GM18511 (cell line): ENCODE data around the gene SLC5A10.
A peak's percentile ranks its signal among the peaks of the same experiment; 100 is the strongest.
"Not testable (repeated sequence)": the region's sequence is repeated elsewhere in the genome, so short reads cannot be mapped to it uniquely, and the experiment has no call there.

Experiments used
- ATAC-seq: cut with Tn5 transposase; IDR thresholded peaks from one replicate; pipeline ENCODE4 v1.9.1; 2021; ENCODE audit warnings: mild to moderate bottlenecking, moderate library complexity; ENCODE audit not compliant: unreplicated experiment

SLC5A10 gene

DNA sequence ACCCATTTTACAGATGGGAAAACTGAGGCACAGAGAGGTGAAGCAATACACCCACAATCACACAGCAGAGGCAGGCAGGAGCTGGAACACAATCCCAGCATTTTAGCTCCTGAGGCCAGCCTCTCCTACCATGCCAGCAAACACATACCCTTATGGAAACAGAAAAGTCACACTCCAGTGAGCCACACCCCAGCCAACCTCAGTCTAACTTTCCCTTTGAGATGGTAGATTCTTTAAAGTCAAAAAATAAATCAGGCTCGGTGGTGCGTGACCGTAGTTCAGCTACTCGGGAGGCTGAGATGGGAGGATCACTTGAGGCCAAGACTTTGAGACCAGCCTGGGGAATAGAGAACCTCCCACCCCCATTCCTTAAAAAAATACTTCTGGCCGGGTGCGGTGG is 84.2 kb downstream of the SLC5A10 start:
- not testable (repeated sequence) for ATAC-seq

DNA sequence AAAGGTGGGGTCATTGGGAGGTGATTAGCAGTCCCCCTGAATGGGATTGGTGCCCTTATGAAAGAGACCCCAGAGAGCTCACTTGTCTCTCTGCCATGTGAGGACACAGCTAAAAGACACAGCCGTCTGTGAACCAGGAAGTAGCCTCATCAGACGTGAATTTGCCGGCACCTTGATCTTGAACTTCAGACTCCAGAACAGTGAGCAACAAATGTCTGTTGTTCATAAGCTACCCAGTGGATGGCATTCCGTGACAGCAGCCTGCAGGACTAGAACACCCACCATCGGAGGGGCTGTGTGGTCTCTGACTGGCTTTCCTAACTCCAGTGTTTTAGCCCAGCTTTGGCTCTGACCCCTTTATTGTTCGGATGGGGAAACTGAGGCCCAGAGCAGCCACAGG is 85.6 kb downstream of the SLC5A10 start:
- not testable (repeated sequence) for ATAC-seq

DNA sequence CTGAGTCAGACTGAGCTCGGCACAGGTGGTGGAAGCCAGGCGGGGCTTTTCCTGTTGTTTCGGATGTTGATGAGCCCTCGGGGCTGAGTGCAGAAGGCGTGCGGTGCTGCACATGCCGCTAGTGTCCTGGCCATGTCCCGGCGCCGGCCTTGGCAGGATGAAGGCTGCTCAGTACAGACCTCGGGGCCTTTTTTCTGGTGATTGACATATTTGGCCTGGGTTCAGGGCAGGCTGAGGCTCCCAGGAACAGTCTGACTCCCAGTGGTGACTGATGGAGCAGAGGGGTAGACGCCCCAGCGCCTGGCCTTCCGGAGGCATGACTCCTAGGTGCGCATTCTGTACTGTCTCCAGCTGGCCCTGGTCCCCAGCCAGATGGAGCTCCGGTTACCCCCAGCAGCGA is 86.0 kb downstream of the SLC5A10 start:
- ATAC-seq, result peak; percentile 19

DNA sequence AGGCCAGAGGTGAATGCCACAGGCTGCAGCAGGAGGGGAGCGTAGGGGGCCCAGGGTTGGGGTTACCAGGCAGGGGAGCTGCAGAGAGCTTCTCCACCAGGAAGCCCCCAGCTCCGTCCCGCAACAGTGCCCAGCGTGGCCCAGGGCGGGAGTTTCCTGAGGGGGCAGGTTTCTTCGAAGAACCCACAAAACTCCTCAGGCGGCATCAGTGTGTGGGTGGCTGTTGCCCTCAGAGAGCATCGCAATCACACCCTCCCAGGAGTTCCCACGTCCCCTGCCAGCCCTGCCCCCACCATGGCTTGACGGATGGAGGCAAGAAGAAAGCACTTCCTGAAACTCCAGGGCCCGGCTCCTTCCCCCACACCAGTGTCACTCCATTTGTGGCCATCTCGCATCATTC is 86.8 kb downstream of the SLC5A10 start:
- ATAC-seq, result peak; percentile 27

DNA sequence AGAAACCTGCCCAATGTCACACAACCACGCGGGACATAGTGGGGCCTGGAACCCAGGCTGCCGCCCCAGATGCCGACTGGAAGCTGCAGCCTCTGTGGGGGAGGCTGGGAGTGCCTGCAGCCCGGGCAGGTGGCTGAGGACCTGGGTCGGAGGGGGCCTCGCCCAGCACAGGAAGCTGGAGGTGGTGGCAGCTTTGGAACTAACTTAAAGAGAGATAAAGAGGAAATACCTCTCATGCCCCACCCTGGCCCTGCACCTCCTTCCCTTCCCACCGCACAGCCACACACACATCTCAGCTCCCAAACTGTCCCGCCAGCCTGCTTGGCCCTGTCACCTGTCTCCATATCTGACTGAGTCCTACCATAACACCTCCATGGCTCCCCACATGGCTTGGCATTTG is 88.4 kb downstream of the SLC5A10 start:
- ATAC-seq, result not testable (repeated sequence)

DNA sequence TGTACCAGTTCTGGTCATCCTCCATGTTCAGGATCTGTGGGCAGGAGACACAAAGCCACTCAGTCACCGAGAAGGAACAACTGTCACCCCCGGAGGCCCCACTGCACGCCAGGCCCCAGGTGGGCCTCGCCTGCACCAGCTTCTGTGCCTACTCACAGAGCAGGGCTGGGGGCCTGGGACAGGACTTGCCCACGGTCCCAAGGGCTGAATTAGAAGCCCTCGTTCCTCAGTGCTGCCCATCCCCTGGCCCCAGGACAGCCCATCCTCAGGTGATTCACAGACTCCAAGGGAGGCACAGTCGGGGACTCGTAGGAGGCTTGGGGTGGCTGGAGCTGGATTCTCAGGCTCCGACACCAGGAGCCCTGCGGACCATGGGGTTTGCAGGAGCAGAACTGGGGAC is 89.9 kb downstream of the SLC5A10 start:
- ATAC-seq, result not testable (repeated sequence)

DNA sequence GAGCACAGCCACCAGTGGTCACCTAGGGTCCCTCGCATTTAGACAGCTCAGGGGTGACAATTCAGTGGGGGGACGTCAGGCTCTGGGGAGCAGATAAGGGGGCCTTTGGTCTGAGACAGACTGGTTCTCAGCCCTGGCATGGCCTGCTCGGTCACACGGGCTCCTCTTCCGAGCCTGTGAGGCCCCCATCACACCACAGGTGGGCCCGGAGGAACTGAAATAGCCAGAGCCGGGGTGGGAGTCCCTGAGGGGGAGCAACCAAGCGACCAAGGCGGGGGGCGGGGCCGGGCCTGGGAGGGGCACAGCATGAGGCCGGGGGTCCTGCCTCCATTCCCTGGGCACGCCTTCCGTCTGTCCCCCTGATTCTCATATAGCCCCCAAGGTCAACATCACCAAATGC is 90.4 kb downstream of the SLC5A10 start:
- not testable (repeated sequence) for ATAC-seq

DNA sequence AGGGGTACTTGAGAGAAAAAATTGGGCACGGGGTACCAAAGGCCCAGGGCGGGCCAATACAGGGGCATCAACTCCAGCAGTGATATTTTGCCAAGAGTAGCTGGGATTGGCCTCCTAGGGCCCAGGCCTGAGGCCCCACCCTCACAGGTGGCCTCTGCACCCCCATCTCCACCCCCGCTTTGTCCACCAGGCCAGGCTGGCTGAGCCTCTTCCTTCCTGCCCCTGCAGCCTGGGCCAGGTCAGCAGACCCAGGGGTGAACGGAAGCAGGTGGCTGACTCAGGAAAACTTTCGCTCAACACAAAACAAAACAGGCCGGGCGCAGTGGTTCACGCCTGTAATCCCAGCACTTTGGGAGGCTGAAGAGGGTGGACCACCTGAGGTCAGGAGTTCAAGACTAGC is 91.1 kb downstream of the SLC5A10 start:
- ATAC-seq, result peak; percentile 34

DNA sequence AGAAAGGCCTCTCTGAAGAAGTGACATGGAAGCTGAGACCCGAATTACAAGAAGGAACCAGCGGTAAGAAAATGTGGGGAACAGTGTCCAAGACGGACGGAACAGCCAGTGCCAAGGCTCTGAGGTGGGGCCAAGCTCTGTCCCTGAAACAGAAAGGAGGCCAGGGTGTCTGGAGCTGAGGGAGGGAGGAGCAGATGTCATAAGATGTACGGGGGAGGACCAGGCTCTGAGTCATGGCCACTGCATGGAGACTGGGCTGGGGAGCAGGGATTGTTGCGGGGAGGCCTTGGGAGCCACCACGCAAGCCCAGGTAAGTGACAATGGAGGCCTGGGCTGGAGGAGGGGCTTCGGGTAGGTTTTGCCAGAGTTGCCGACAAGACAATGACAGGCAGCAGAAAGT is 92.7 kb downstream of the SLC5A10 start:
- not testable (repeated sequence) for ATAC-seq

DNA sequence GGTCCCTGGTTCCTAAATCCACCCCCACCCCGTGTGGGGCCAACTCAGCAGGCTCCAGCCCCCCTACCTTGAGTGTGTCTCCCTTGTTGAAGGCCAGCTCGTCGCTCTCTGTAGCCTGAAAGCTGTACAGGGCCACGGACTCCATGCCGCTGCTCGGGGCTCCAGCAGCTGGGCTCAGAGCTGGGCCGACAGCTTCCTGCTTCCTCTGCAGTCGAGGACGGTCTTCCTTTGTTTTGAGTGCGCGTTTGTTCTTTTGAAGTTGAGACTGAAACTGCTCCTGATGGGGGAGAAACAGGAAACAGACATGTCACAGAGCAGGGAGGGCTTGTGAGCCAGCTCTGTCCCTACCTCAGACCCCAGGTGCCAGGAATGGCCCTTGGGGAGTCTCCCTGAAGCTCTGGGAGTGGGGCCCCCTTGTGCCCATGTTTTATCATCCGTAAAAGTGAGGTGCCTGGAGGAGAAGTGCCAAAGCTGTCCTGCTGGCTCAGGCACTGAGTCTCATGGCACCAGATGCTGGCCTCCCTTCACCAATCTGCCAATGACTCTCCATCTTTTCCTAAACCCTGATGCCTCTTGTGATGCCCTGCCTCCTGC is 94.9 kb downstream of the SLC5A10 start, which contains the start of gene GRAP:
GRAP (minus strand) TSS at position 176 of the 594 bp plus-strand sequence; CDS start at position 145, 31 bp downstream.
- not testable (repeated sequence) for ATAC-seq

DNA sequence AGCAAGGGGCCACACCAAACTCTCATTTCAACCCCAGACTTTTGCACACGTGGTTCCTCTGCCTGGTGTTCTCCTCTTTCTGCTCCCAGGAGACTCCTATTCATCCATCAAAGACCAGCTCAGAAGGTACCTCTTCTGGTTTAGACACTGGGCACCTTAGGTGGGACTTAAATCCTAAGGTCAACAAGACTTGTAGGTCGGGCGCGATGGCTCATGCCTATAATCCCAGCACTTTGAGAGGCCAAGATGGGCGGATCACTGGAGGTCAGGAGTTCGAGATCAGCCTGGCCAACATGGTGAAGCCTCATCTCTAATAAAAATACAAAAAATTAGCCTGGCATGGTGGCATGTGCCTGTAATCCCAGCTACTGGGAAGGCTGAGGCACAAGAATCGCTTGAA is 95.5 kb downstream of the SLC5A10 start:
- not testable (repeated sequence) for ATAC-seq

DNA sequence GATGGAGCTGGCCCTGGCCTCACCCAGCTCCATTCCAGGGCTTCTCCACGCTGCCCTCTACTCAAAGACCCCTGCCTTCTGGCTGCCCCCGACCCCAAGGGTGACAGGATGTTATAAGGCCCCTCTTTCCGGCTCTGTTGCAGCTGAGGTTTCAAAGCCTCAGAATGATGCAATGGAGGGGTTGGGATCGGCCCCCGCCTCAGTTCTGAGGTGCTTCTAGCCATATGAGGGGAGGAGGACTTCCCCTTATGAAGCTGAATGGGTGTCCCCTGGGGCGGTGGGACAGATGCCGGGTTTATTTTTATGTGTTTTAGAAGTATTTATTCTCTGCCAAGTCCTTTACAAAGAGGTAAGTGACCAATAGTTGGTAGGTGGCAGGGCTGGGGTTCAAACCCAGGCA is 96.9 kb downstream of the SLC5A10 start:
- not testable (repeated sequence) for ATAC-seq

DNA sequence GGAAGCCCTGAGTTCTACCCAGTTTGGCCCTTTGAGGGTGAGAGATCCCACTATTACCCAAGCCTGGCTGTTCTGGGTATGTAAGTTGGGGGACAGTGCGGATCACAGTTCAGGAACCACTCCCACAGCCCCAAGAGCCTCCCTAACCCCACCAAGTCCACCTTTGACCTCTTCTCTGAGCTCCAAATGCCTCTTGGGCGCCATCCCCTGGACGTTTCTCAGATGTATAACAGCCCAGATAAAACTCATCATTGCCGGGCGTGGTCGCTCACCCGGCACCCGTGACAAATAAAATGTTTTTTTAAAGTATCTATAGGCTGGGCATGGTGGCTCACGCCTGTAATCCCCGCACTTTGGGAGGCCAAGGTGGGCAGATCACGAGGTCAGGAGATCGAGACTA is 103.5 kb downstream of the SLC5A10 start:
- not testable (repeated sequence) for ATAC-seq

DNA sequence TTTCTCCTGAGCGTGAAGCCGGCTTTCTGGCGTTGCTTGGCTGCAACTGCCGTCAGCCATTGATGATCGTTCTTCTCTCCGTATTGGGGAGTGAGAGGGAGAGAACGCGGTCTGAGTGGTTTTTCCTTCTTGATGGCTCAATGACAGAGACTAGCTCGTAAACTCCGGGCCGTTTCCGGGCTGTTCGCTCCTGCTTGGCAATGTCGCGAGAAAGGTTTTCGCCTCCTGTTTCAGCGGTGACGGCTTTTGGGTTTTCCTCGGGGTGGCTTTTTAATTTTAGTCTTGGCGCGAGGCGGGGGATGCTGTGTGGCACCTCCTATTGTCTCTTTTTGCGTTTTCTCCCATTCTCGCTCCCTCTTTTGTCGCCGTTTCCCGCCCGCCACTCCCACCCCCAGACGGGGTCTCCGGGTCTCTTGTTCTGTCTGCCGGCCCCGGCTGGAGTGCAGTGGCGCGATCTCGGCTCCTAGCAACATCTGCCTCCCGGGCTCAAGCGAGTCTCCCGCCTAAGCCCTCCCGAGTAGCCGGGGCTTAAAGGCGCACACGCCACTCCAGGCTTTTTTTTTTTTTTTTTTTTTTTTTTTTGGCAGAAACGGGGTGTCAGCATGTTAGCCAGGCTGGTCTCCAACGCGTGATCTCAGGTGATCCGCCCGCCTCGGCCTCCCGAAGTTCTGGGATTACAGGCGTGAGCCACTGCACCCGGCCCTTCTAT is 110.2 kb downstream of the SLC5A10 start:
- peak; percentile 63 for ATAC-seq

DNA sequence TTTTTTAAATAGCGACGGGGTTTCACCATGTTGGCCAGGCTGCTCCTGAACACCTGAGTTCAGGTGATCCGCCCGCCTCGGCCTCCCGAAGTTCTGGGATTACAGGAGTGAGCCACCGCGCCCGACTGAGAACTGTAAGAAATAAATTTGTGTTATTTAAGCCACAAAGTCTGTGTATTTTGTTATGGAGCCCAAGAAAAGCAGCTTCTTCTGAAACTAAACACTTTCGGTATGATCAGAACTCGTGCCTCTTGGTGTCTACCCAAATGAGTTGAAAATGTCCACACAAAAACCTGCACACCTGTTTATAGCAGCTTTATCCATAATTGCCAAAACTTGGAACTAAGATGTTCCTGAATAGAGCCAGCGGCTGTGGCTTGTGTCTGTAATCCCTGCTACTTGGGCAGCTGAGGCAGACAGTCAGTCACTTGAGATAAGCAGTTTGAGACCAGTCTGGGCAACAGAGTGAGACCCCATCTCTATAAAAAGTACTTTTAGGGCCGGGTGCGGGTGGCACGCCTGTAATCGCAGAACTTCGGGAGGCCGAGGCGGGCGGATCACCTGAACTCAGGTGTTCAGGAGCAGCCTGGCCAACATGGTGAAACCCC is 110.9 kb downstream of the SLC5A10 start:
- ATAC-seq, result peak; percentile 71

DNA sequence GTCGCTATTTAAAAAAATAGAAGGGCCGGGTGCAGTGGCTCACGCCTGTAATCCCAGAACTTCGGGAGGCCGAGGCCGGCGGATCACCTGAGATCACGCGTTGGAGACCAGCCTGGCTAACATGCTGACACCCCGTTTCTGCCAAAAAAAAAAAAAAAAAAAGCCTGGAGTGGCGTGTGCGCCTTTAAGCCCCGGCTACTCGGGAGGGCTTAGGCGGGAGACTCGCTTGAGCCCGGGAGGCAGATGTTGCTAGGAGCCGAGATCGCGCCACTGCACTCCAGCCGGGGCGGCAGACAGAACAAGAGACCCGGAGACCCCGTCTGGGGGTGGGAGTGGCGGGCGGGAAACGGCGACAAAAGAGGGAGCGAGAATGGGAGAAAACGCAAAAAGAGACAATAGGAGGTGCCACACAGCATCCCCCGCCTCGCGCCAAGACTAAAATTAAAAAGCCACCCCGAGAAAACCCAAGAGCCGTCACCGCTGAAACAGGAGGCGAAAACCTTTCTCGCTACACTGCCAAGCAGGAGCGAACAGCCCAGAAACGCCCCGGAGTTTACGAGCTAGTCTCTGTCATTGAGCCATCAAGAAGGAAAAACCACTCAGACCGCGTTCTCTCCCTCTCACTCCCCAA is 111.5 kb downstream of the SLC5A10 start:
- ATAC-seq, result peak; percentile 15

DNA sequence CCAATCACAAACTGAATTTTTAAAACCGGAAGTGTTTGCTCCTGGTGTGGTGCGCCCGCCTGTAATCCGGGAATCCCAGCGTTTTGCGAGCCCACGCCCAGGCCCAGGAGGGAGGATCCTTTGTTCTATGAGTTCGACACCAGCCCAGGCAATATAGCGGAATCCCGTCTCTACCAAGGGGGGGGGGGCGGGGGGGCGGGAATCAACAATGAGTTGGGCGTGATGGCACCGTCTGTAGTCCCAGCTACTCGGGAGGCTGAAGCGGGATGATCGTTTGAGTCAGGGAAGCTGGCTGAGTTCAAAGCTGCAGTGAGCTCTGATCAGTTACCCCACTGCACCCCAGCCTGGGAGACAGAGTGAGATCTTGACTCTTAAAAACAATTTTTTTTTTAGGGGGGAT is 112.4 kb downstream of the SLC5A10 start:
- not testable (repeated sequence) for ATAC-seq

DNA sequence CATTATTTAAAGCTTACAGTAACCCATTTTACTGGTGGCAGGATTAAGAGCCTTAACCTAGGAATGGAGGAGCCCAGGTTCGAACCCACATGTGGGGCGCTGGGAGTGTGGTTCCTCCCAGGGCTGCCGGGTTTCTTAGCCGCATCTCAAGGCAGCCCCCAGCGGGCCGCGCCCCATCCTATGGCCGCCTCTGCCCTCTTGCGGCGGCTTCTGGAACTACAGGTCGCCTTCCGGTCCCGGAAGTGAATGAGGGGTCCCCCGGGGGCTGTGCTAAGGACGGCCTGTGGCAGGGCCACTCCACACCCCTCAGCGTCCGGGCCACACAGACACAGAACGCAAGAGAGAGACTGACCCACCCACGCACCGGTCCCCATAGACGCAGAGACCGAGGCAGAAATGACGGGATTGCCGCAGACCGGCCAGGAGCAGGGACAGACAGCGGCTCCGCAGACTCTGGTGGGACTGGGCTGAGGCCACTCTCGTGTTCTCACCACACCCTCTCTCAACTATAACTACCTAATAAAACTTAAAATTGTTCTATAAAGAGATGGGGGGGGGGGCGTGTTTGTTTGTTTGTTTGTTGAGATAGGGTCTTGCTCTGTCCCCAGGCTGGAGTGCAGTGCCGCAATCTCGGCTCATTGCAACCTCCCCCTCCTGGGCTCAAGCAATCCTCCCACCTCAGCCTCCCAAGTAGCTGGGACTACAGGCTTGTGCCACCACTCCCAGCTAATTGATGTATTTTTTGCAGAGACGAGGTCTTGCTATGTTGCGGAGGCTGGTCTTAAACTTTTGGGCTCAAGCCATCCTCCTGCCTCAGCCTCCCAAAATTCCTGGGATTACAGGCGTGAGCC is 118.6 kb downstream of the SLC5A10 start:
- ATAC-seq, result peak; percentile 85
